A549 (cell line): ENCODE results near the gene PRR19.

Experiments used
- CEBPB ChIP-seq, 2 experiments: fragments of >200 bp in 1 of 2; sonication (Bioruptor Twin) in 1 of 2; formaldehyde crosslinking in 1 of 2; IDR thresholded peaks; 2 replicates each; pipeline ENCODE4 v1.6.1; 2012 to 2016
- FOSB ChIP-seq: fragments of 250-450 bp; sonication (Bioruptor Pico); IDR thresholded peaks from 2 replicates; pipeline ENCODE4 v1.5.0; 2020; ENCODE audit warnings: mild to moderate bottlenecking, moderate library complexity
- HOXA7 ChIP-seq: fragments of 250-450 bp; sonication (Bioruptor Pico); IDR thresholded peaks from 2 replicates; pipeline ENCODE4 v1.5.0; 2020; ENCODE audit warnings: mild to moderate bottlenecking, moderate library complexity
- MAFK ChIP-seq: fragments of 450-650 bp; IDR thresholded peaks from 2 replicates; pipeline ENCODE4 v1.6.1; 2014; ENCODE audit not compliant: partially characterized antibody
- MYC ChIP-seq: IDR thresholded peaks from 2 replicates; pipeline ENCODE4 v1.6.1; 2012; ENCODE audit warnings: mild to moderate bottlenecking, inconsistent platforms, low read length, improper control_type of control experiment, borderline replicate concordance
- NR3C1 ChIP-seq: fragments of >200 bp; sonication (Bioruptor Twin); formaldehyde crosslinking; IDR thresholded peaks from 3 replicates; pipeline ENCODE4 v1.6.1; 2017
- POLR2A ChIP-seq: IDR thresholded peaks from 2 replicates; pipeline ENCODE4 v1.6.1; 2012; ENCODE audit warnings: mild to moderate bottlenecking, low read length
- RAD21 ChIP-seq, 2 experiments: fragments of >200 bp in 1 of 2; sonication (Bioruptor Twin) in 1 of 2; formaldehyde crosslinking in 1 of 2; IDR thresholded peaks in 1 of 2; conservative IDR thresholded peaks in 1 of 2; 2 replicates in 1 of 2; 3 replicates in 1 of 2; pipeline ENCODE4 v1.6.1; 2012 to 2018; ENCODE audit warnings: inconsistent platforms in 1 of 2
- RFX5 ChIP-seq: fragments of 450-650 bp; IDR thresholded peaks from 2 replicates; pipeline ENCODE4 v1.7.1; 2014; ENCODE audit warnings: antibody characterized with exemption, mild to moderate bottlenecking, moderate library complexity
- RNF2 ChIP-seq: fragments of 200-600 bp; sonication (generic); IDR thresholded peaks from 2 replicates; pipeline ENCODE4 v1.6.1; 2016; ENCODE audit warnings: low read depth, mild to moderate bottlenecking, antibody characterized with exemption, moderate library complexity, borderline replicate concordance
- TF ChIP-seq, protein P1 (sequence below): fragments of >200 bp; sonication (Bioruptor Twin); formaldehyde crosslinking; IDR thresholded peaks from 3 replicates; pipeline ENCODE4 v1.5.1; 2016
- TF ChIP-seq, protein P2 (sequence below): IDR thresholded peaks from 2 replicates; pipeline ENCODE4 v1.6.1; 2012
- TF ChIP-seq, protein P3 (sequence below): IDR thresholded peaks from 2 replicates; pipeline ENCODE4 v1.6.1; 2012
- TF ChIP-seq, protein P4 (sequence below): fragments of 200-600 bp; sonication (generic); IDR thresholded peaks from 2 replicates; pipeline ENCODE4 v1.6.1; 2016; ENCODE audit warnings: antibody characterized with exemption, mild to moderate bottlenecking, moderate library complexity

DNA sequence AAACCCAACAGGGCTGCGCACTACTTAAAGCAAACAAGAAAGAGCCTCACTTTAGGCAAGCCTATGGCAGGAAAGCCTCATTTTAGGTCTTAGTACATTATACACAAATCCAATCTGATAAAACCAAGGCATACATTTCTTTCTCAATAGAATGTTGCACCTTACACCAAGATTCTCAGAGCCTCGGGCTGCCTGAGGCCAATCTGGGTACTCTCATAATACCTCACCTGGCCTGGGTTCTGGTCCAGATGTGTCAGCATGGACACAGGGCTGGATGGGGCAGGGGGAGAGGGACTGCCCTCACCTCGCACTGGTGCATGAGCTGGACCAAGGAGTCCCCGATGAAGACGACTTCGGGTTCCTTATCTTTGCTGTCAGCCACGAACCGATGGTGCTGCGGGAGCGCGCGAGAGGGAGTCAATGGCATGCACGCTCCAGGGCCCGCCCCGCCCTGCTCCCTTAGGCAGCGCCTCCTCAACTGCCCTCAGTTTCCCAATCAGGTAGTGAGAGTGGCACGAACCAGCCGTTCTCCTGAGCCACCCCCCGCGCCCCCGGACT is at the start of gene PRR19:
- TF ChIP-seq, protein P1, sequence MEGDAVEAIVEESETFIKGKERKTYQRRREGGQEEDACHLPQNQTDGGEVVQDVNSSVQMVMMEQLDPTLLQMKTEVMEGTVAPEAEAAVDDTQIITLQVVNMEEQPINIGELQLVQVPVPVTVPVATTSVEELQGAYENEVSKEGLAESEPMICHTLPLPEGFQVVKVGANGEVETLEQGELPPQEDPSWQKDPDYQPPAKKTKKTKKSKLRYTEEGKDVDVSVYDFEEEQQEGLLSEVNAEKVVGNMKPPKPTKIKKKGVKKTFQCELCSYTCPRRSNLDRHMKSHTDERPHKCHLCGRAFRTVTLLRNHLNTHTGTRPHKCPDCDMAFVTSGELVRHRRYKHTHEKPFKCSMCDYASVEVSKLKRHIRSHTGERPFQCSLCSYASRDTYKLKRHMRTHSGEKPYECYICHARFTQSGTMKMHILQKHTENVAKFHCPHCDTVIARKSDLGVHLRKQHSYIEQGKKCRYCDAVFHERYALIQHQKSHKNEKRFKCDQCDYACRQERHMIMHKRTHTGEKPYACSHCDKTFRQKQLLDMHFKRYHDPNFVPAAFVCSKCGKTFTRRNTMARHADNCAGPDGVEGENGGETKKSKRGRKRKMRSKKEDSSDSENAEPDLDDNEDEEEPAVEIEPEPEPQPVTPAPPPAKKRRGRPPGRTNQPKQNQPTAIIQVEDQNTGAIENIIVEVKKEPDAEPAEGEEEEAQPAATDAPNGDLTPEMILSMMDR: no peak
- TF ChIP-seq HOXA7 (no peak), MAFK (no peak), MYC (no peak), RFX5 (no peak), NR3C1 (no peak), FOSB (CRISPR knock-in tag) (no peak), POLR2A (no peak), RAD21 (conservative IDR thresholded peaks at IDR 0.05 in 1 of 2, IDR thresholded peaks at IDR 0.05 in 1 of 2) (no peak), CEBPB (IDR thresholded peaks at IDR 0.05) (no peak), RNF2 (no peak; the same call in 1 of the 2 replicates)
- TF ChIP-seq, protein P2, sequence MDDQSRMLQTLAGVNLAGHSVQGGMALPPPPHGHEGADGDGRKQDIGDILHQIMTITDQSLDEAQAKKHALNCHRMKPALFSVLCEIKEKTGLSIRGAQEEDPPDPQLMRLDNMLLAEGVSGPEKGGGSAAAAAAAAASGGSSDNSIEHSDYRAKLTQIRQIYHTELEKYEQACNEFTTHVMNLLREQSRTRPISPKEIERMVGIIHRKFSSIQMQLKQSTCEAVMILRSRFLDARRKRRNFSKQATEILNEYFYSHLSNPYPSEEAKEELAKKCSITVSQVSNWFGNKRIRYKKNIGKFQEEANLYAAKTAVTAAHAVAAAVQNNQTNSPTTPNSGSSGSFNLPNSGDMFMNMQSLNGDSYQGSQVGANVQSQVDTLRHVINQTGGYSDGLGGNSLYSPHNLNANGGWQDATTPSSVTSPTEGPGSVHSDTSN: no peak
- TF ChIP-seq, protein P3, sequence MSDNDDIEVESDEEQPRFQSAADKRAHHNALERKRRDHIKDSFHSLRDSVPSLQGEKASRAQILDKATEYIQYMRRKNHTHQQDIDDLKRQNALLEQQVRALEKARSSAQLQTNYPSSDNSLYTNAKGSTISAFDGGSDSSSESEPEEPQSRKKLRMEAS: no peak
- TF ChIP-seq, protein P4, sequence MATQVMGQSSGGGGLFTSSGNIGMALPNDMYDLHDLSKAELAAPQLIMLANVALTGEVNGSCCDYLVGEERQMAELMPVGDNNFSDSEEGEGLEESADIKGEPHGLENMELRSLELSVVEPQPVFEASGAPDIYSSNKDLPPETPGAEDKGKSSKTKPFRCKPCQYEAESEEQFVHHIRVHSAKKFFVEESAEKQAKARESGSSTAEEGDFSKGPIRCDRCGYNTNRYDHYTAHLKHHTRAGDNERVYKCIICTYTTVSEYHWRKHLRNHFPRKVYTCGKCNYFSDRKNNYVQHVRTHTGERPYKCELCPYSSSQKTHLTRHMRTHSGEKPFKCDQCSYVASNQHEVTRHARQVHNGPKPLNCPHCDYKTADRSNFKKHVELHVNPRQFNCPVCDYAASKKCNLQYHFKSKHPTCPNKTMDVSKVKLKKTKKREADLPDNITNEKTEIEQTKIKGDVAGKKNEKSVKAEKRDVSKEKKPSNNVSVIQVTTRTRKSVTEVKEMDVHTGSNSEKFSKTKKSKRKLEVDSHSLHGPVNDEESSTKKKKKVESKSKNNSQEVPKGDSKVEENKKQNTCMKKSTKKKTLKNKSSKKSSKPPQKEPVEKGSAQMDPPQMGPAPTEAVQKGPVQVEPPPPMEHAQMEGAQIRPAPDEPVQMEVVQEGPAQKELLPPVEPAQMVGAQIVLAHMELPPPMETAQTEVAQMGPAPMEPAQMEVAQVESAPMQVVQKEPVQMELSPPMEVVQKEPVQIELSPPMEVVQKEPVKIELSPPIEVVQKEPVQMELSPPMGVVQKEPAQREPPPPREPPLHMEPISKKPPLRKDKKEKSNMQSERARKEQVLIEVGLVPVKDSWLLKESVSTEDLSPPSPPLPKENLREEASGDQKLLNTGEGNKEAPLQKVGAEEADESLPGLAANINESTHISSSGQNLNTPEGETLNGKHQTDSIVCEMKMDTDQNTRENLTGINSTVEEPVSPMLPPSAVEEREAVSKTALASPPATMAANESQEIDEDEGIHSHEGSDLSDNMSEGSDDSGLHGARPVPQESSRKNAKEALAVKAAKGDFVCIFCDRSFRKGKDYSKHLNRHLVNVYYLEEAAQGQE: no peak
